GM18526 (cell line): ENCODE data around the gene DTNB.
A peak's percentile ranks its signal among the peaks of the same experiment; 100 is the strongest.

ENCODE experiments used
- POLR2A ChIP-seq: IDR thresholded peaks from 3 replicates; pipeline ENCODE4 v1.6.1; 2011; ENCODE audit not compliant: insufficient read length; ENCODE audit errors: extremely low read depth

DTNB gene

GRCh38 chr2:25387876-25388449 lies 285.4 kb downstream of the DTNB start:
- TF ChIP-seq POLR2A = no peak

GRCh38 chr2:25386971-25387875 lies 286.2 kb downstream of the DTNB start:
- no peak for TF ChIP-seq POLR2A

GRCh38 chr2:25385910-25386309 lies 287.5 kb downstream of the DTNB start:
- TF ChIP-seq POLR2A = no peak

- no peak for TF ChIP-seq POLR2A
These were observed 289.6 kb downstream of the DTNB start for GRCh38 chr2:25383806-25384205.

- no peak for TF ChIP-seq POLR2A
These were observed 291.9 kb downstream of the DTNB start for GRCh38 chr2:25381502-25381901.

GRCh38 chr2:25380586-25381375 lies 292.6 kb downstream of the DTNB start:
- TF ChIP-seq POLR2A = no peak

- TF ChIP-seq POLR2A = no peak
These were observed 293.4 kb downstream of the DTNB start for GRCh38 chr2:25380023-25380422.

- no peak for TF ChIP-seq POLR2A
These were observed 293.8 kb downstream of the DTNB start for GRCh38 chr2:25379535-25379934.

GRCh38 chr2:25378731-25379490 lies 294.5 kb downstream of the DTNB start:
- no peak for TF ChIP-seq POLR2A

GRCh38 chr2:25377822-25378421 lies 295.5 kb downstream of the DTNB start:
- no peak for TF ChIP-seq POLR2A

GRCh38 chr2:25376750-25377621 lies 296.4 kb downstream of the DTNB start:
- peak; percentile 36 for TF ChIP-seq POLR2A

- no peak for TF ChIP-seq POLR2A
These were observed 297.3 kb downstream of the DTNB start for GRCh38 chr2:25375989-25376545.

GRCh38 chr2:25375371-25375988 lies 297.9 kb downstream of the DTNB start:
- no peak for TF ChIP-seq POLR2A
